Measurements from ENCODE around the gene SLC25A30. TPM values are rescaled to one million over a fixed set of nuclear protein-coding genes. Genes with fewer than 3 reads are reported as not detected.

Gene SLC25A30
- total RNA-seq, 1 donor from 2014 or later = 5.7 TPM

- H3K4me1 Mint-ChIP-seq (ENCODE audit: low read depth) = peaks cover 13% of the 10 kb centered on the region
- no peak overlapping the region for H3K4me3 Mint-ChIP-seq (ENCODE audit: low read depth)
- H3K9me3 Mint-ChIP-seq (ENCODE audit: low read depth) = no peaks in the 10 kb centered on the region
- H3K36me3 Mint-ChIP-seq (ENCODE audit: insufficient read depth) = no peaks in the 10 kb centered on the region
- no peaks in the 10 kb centered on the region for H3K27me3 Mint-ChIP-seq
- H3K27ac Mint-ChIP-seq = no peak overlapping the region
- no peak for DNase-seq (ENCODE audit: low spot score, unreplicated experiment)
- no peak for TF ChIP-seq CTCF (IDR thresholded peaks at IDR 0.05; ENCODE audit: unreplicated experiment)
These were observed 19.8 kb upstream of the SLC25A30 start for GRCh38 chr13:45437947-45438346.

DNA sequence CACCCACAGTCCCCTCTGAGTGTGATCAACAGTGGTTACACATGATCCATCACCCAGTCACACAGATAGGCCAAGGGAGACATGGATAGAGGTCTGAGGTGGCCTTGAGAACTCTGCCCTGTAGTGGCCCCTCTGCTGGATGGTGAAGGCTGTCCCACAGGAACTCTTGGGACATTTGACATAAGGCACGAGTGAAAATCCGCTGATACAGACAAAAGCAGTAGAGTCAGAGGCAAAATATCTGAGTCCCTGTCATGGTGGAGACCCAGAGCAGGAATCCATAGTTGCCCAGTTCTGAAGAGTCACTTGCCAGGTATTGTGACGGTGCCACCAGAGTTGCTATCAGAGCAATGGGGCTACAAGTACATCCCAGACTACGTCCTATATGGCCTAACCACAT, 18.8 kb upstream of the SLC25A30 start:
- Mint-ChIP-seq H3K4me3 (ENCODE audit: low read depth) (no peak overlapping the region), H3K36me3 (ENCODE audit: insufficient read depth) (no peaks in the 10 kb centered on the region), H3K4me1 (ENCODE audit: low read depth) (peaks cover 16% of the 10 kb centered on the region), H3K9me3 (ENCODE audit: low read depth) (no peaks in the 10 kb centered on the region), H3K27ac (no peak overlapping the region), H3K27me3 (no peaks in the 10 kb centered on the region)
- no peak for DNase-seq (ENCODE audit: low spot score, unreplicated experiment)
- no peak for TF ChIP-seq CTCF (IDR thresholded peaks at IDR 0.05; ENCODE audit: unreplicated experiment)

DNA sequence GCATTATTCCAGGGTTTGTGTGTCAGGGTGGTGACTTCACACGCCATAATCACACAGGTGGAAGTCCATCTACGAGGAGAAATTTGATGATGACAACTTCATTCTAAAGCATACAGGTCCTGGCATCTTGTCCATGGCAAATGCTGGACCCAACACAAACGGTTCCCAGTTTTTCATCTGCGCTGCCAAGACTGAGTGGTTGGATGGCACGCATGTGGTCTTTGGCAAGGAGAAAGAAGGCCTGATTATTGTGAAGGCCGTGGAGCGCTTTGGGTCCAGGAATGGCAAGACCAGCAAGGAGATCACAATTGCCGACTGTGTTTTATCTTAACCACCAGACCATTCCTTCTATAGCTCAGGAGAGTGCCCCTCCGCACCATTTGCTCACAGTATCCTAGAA, 18.2 kb upstream of the SLC25A30 start:
- no peaks in the 10 kb centered on the region for H3K36me3 Mint-ChIP-seq (ENCODE audit: insufficient read depth)
- no peak overlapping the region for H3K27ac Mint-ChIP-seq
- H3K4me1 Mint-ChIP-seq (ENCODE audit: low read depth) = peaks cover 16% of the 10 kb centered on the region
- TF ChIP-seq CTCF (IDR thresholded peaks at IDR 0.05; ENCODE audit: unreplicated experiment) = no peak
- no peak overlapping the region for H3K4me3 Mint-ChIP-seq (ENCODE audit: low read depth)
- DNase-seq (ENCODE audit: low spot score, unreplicated experiment) = no peak
- H3K27me3 Mint-ChIP-seq = no peaks in the 10 kb centered on the region
- H3K9me3 Mint-ChIP-seq (ENCODE audit: low read depth) = no peaks in the 10 kb centered on the region

DNA sequence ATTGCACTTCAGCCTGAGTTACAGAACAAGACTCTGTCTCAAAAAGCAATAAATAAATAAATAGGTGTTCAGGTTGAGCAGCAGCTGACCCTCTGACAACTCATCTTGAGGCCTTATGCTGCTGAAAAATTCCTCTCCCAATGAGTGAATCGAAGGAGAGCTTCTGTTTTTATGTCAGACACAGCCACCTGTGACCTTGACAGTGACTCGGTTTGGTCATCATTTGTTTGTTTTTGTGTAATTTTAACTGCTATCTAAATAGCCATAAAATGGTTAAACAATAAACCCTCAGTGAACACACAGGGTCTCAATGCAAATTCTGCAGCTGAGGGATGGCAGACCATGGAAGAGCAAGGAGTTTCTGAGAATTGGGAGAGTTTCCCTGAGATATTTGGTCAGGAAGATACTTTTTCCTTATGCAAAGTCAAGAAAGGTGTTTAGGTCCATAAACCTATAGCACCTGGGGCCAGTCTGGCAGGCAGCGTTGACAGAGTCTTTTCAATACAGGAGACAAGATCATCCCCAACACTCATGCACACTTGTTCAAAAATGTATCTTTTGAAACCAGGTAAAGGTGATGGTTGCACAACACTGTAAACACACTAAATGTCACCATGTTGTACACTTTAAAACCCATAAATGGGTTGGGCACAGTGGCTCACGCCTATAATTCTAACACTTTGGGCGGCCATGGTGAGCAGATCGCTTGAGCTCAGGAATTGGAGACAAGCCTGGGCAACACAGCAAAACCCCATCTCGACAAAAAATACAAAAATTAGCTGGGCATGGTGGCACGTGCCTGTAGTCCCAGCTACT, 16.6 kb upstream of the SLC25A30 start:
- Mint-ChIP-seq H3K27ac (no peak overlapping the region), H3K36me3 (ENCODE audit: insufficient read depth) (no peaks in the 10 kb centered on the region), H3K4me3 (ENCODE audit: low read depth) (no peak overlapping the region), H3K27me3 (no peaks in the 10 kb centered on the region), H3K9me3 (ENCODE audit: low read depth) (no peaks in the 10 kb centered on the region), H3K4me1 (ENCODE audit: low read depth) (peaks cover 16% of the 10 kb centered on the region)
- TF ChIP-seq CTCF (IDR thresholded peaks at IDR 0.05; ENCODE audit: unreplicated experiment) = no peak
- DNase-seq (ENCODE audit: low spot score, unreplicated experiment) = no peak

DNA sequence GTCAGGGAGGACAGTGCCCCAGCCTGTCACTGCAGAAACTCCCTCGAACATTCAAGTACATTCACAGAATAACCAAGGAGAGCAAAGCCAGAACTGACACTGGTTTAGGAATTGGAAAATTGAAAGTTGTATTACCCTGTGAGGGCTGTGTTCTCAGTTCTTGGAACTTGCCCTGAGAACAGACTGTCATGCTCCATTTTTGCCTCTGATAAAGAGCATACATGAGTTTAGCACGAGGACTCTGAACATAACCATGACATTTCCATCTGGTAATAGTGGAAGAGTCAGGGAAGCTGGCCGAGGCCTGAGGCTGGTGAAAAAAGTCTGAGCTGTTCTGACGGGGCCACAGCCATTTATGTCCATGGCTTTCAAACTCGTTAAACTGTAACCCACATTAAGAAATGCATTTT, 15.2 kb upstream of the SLC25A30 start:
- TF ChIP-seq CTCF (IDR thresholded peaks at IDR 0.05; ENCODE audit: unreplicated experiment) = no peak
- Mint-ChIP-seq H3K36me3 (ENCODE audit: insufficient read depth) (no peaks in the 10 kb centered on the region), H3K27ac (peak overlapping the region; percentile 70)

More for the DNA sequence above, 15.2 kb upstream of the SLC25A30 start:
- no peaks in the 10 kb centered on the region for H3K9me3 Mint-ChIP-seq (ENCODE audit: low read depth)
- no peaks in the 10 kb centered on the region for H3K27me3 Mint-ChIP-seq
- peaks cover 16% of the 10 kb centered on the region for H3K4me1 Mint-ChIP-seq (ENCODE audit: low read depth)
- DNase-seq (ENCODE audit: low spot score, unreplicated experiment) = no peak
- no peak overlapping the region for H3K4me3 Mint-ChIP-seq (ENCODE audit: low read depth)
